ENCODE measurements around the gene ZNF592. TPM values are rescaled to one million over a fixed set of nuclear protein-coding genes. Genes with fewer than 3 reads are reported as not detected.

ZNF592 gene
- total RNA-seq, 1 donor from 2014 or later, result 19.0 TPM

GRCh38 chr15:84714372-84714771 is 34.0 kb upstream of the ZNF592 start:
- H3K4me1 ChIP-seq, result peaks cover 50% of the 10 kb centered on the region
- no peaks in the 10 kb centered on the region for H3K9me3 ChIP-seq (replicated peaks)
- H3K36me3 ChIP-seq, result peaks cover 18% of the 10 kb centered on the region
- H3K27ac ChIP-seq (replicated peaks), result no peak overlapping the region
- no peak for DNase-seq
- H3K4me3 ChIP-seq, result peak overlapping the region; percentile 92
- H3K27me3 ChIP-seq (ENCODE audit: low read depth), result no peaks in the 10 kb centered on the region
- intact Hi-C loops (cut with micrococcal nuclease), result no loop called here
- no peak for TF ChIP-seq CTCF (IDR thresholded peaks at IDR 0.05; ENCODE audit: borderline replicate concordance)

GRCh38 chr15:84714821-84715220 is 33.6 kb upstream of the ZNF592 start:
- peak overlapping the region; percentile 99 for H3K27ac ChIP-seq (replicated peaks)
- DNase-seq, result no peak
- no peaks in the 10 kb centered on the region for H3K27me3 ChIP-seq (ENCODE audit: low read depth)
- peak overlapping the region; percentile 92 for H3K4me3 ChIP-seq
- intact Hi-C loops (cut with micrococcal nuclease), result no loop called here
- peaks cover 50% of the 10 kb centered on the region for H3K4me1 ChIP-seq
- H3K36me3 ChIP-seq, result peaks cover 14% of the 10 kb centered on the region
- TF ChIP-seq CTCF (IDR thresholded peaks at IDR 0.05; ENCODE audit: borderline replicate concordance), result no peak
- no peaks in the 10 kb centered on the region for H3K9me3 ChIP-seq (replicated peaks)

GRCh38 chr15:84715441-84716035 is 32.9 kb upstream of the ZNF592 start:
- intact Hi-C loops (cut with micrococcal nuclease), result no loop called here
- peak overlapping the region; percentile 99 for H3K27ac ChIP-seq (replicated peaks)

GRCh38 chr15:84716036-84716732 is 32.2 kb upstream of the ZNF592 start, which contains the start of gene SEC11A:
TSS of gene SEC11A (minus strand) at chr15:84716139. CDS start at chr15:84716075, 64 bp downstream.
- peak within 1 kb of the TSS; percentile 99 for H3K27ac ChIP-seq (replicated peaks)
- H3K9me3 ChIP-seq (replicated peaks), result no peaks in the 10 kb centered on the region
- intact Hi-C loops (cut with micrococcal nuclease), result no loop called here
- H3K4me3 ChIP-seq, result peak within 1 kb of the TSS; percentile 92
- peaks cover 3% of the 10 kb centered on the region for H3K36me3 ChIP-seq
- H3K4me1 ChIP-seq, result peaks cover 50% of the 10 kb centered on the region
- TF ChIP-seq CTCF (IDR thresholded peaks at IDR 0.05; ENCODE audit: borderline replicate concordance), result no peak
- peak; percentile 95 for DNase-seq
- no peaks in the 10 kb centered on the region for H3K27me3 ChIP-seq (ENCODE audit: low read depth)

More at GRCh38 chr15:84715441-84716035, 32.9 kb upstream of the ZNF592 start:
- peaks cover 50% of the 10 kb centered on the region for H3K4me1 ChIP-seq
- no peak for TF ChIP-seq CTCF (IDR thresholded peaks at IDR 0.05; ENCODE audit: borderline replicate concordance)
- no peaks in the 10 kb centered on the region for H3K27me3 ChIP-seq (ENCODE audit: low read depth)
- H3K9me3 ChIP-seq (replicated peaks), result no peaks in the 10 kb centered on the region
- peak overlapping the region; percentile 92 for H3K4me3 ChIP-seq
- H3K36me3 ChIP-seq, result peaks cover 9% of the 10 kb centered on the region
- DNase-seq, result no peak

- no peaks in the 10 kb centered on the region for H3K36me3 ChIP-seq
- H3K9me3 ChIP-seq (replicated peaks), result no peaks in the 10 kb centered on the region
- intact Hi-C loops (cut with micrococcal nuclease), result no loop called here
- H3K27ac ChIP-seq (replicated peaks), result no peak overlapping the region
- no peak for TF ChIP-seq CTCF (IDR thresholded peaks at IDR 0.05; ENCODE audit: borderline replicate concordance)
- H3K4me1 ChIP-seq, result peaks cover 22% of the 10 kb centered on the region
- H3K4me3 ChIP-seq, result no peak overlapping the region
- DNase-seq, result no peak
- no peaks in the 10 kb centered on the region for H3K27me3 ChIP-seq (ENCODE audit: low read depth)
Observed at GRCh38 chr15:84721371-84721770, 27.0 kb upstream of the ZNF592 start.

All from left ventricle myocardium inferior (tissue), 1 donor.